Activated CD4-positive, alpha-beta memory T cell treated with anti-CD3 and anti-CD28 coated beads, Interleukin-2, amount 10 ng/mL, durations not matched to agents 7 days and 5 days (primary cell): Measurements from ENCODE around the gene DLK1. TPM values are rescaled to one million over a fixed set of nuclear protein-coding genes. Genes with fewer than 3 reads are reported as not detected.

ENCODE experiments used
- CTCF ChIA-PET: fragments of 350-600 bp; sonication (Branson Sonifier 250); formaldehyde crosslinking; loops from one replicate; lab custom pipeline; 2021; ENCODE audit warnings: antibody characterized with exemption, inconsistent platforms; lab: Charles Lee
- POLR2A ChIA-PET: fragments of 350-600 bp; sonication (Branson Sonifier 250); formaldehyde crosslinking; loops from one replicate; lab custom pipeline; 2021; ENCODE audit warnings: antibody characterized with exemption; lab: Charles Lee
- DNase-seq: peaks from one replicate; pipeline ENCODE4 v3.0.0-alpha.2; 2020
- H3K27ac Mint-ChIP-seq: one replicate; pipeline ENCODE4 v1.8.0; 2021; ENCODE audit warnings: mild to moderate bottlenecking, mixed read lengths
- H3K27me3 Mint-ChIP-seq: one replicate; pipeline ENCODE4 v1.8.0; 2021; ENCODE audit warnings: mixed read lengths
- H3K36me3 Mint-ChIP-seq: one replicate; pipeline ENCODE4 v1.8.0; 2021; ENCODE audit warnings: low read depth, mixed read lengths
- H3K4me1 Mint-ChIP-seq: one replicate; pipeline ENCODE4 v1.8.0; 2021; ENCODE audit warnings: mixed read lengths
- H3K4me3 Mint-ChIP-seq: one replicate; pipeline ENCODE4 v1.8.0; 2021; ENCODE audit warnings: mild to moderate bottlenecking, mixed read lengths
- H3K9me3 Mint-ChIP-seq: one replicate; pipeline ENCODE4 v1.8.0; 2021; ENCODE audit warnings: mixed read lengths
- total RNA-seq, 2 experiments: library from RNA; stranded (reverse); gene quantifications; one replicate each; pipeline ENCODE4 v1.2.3, GENCODE V29; 2021

Gene DLK1
- total RNA-seq, 2 experiments from 2014 or later, result not detected

- no peaks in the 10 kb centered on the region for H3K4me1 Mint-ChIP-seq
- ChIA-PET CTCF (no interaction called here), POLR2A (no interaction called here)
- no peaks in the 10 kb centered on the region for H3K36me3 Mint-ChIP-seq
- H3K9me3 Mint-ChIP-seq, result no peaks in the 10 kb centered on the region
- no peak overlapping the region for H3K4me3 Mint-ChIP-seq
- no peak overlapping the region for H3K27ac Mint-ChIP-seq
- H3K27me3 Mint-ChIP-seq, result no peaks in the 10 kb centered on the region
- DNase-seq, result no peak
These were observed 9.8 kb downstream of the DLK1 start for GRCh38 chr14:100736269-100737180.

GRCh38 chr14:100737526-100737925 is 10.8 kb downstream of the DLK1 start:
- Mint-ChIP-seq H3K9me3 (no peaks in the 10 kb centered on the region), H3K27me3 (no peaks in the 10 kb centered on the region), H3K4me3 (no peak overlapping the region), H3K4me1 (no peaks in the 10 kb centered on the region), H3K27ac (no peak overlapping the region), H3K36me3 (no peaks in the 10 kb centered on the region)
- CTCF ChIA-PET, result no interaction called here
- POLR2A ChIA-PET, result no interaction called here
- DNase-seq, result no peak

- no peak for DNase-seq
- Mint-ChIP-seq H3K27me3 (no peaks in the 10 kb centered on the region), H3K4me3 (no peak overlapping the region)
These were observed 11.6 kb downstream of the DLK1 start for GRCh38 chr14:100738269-100738691.

GRCh38 chr14:100738704-100739131 is 12.0 kb downstream of the DLK1 start:
- ChIA-PET CTCF (no interaction called here), POLR2A (no interaction called here)
- H3K4me1 Mint-ChIP-seq, result no peaks in the 10 kb centered on the region
- no peak for DNase-seq
- H3K27ac Mint-ChIP-seq, result no peak overlapping the region
- no peaks in the 10 kb centered on the region for H3K9me3 Mint-ChIP-seq
- H3K27me3 Mint-ChIP-seq, result no peaks in the 10 kb centered on the region
- no peaks in the 10 kb centered on the region for H3K36me3 Mint-ChIP-seq
- no peak overlapping the region for H3K4me3 Mint-ChIP-seq

More at GRCh38 chr14:100738269-100738691, 11.6 kb downstream of the DLK1 start:
- Mint-ChIP-seq H3K27ac (no peak overlapping the region), H3K4me1 (no peaks in the 10 kb centered on the region), H3K9me3 (no peaks in the 10 kb centered on the region), H3K36me3 (no peaks in the 10 kb centered on the region)
- POLR2A ChIA-PET, result no interaction called here
- CTCF ChIA-PET, result no interaction called here

GRCh38 chr14:100739306-100739705 is 12.6 kb downstream of the DLK1 start:
- Mint-ChIP-seq H3K4me1 (no peaks in the 10 kb centered on the region), H3K9me3 (no peaks in the 10 kb centered on the region), H3K36me3 (no peaks in the 10 kb centered on the region), H3K27ac (no peak overlapping the region), H3K27me3 (no peaks in the 10 kb centered on the region), H3K4me3 (no peak overlapping the region)
- CTCF ChIA-PET, result no interaction called here
- POLR2A ChIA-PET, result no interaction called here
- no peak for DNase-seq

DNA sequence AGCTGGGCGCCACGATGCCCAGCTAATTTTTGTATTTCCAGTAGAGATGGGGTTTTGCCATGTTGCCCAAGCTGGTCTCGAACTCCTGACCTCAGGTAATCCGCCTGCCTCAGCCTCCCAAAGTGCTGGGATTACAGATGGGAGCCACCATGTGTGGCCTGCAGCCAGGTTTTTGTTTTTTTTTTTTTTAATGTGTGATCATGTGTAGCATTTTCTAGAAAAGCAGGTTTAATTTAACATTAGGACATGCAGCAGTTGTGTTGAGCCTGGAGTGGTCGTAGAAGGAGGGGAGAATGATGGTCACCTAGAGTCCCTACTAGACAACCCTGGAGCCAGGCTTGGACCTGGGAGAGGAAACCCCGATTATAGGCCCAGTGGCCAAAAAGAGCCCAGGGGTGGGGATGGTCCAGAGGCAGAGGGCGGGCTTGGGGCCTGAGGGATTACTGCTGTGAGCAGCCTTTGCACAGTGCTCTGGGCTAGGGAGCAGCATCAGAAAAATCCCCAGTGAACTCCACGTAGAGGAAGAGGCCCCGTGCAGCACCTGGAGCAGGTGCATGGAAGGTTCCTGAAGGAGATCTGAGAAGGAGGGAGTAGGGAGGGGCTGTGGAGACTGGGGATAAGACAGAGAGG is 13.6 kb downstream of the DLK1 start:
- Mint-ChIP-seq H3K27me3 (no peaks in the 10 kb centered on the region), H3K27ac (no peak overlapping the region), H3K36me3 (no peaks in the 10 kb centered on the region), H3K9me3 (no peaks in the 10 kb centered on the region), H3K4me3 (no peak overlapping the region), H3K4me1 (no peaks in the 10 kb centered on the region)
- ChIA-PET CTCF (no interaction called here), POLR2A (no interaction called here)
- no peak for DNase-seq

DNA sequence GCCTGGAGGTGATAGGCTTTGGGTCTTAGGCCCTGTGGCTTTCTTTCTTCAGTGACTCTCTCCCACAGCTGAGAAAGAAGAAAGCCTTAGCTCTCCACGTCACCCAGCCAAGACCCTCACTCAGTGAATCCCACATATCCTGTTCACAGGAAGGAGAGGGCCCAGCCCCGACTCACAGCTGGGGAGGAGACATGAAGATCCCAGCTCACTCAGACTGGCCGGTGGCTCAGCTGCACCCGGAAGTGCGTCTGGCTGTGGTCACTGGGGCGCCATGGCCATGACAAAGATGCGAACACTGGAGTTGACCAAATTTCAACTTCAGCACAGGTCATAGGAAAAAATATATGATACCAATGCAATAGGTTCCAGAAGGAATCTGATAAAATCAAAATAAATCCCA is 14.2 kb downstream of the DLK1 start:
- Mint-ChIP-seq H3K36me3 (no peaks in the 10 kb centered on the region), H3K4me3 (no peak overlapping the region), H3K9me3 (no peaks in the 10 kb centered on the region), H3K27ac (no peak overlapping the region), H3K27me3 (no peaks in the 10 kb centered on the region), H3K4me1 (no peaks in the 10 kb centered on the region)
- ChIA-PET POLR2A (no interaction called here), CTCF (no interaction called here)
- DNase-seq, result no peak

- POLR2A ChIA-PET, result no interaction called here
- Mint-ChIP-seq H3K4me1 (no peaks in the 10 kb centered on the region), H3K36me3 (no peaks in the 10 kb centered on the region), H3K27ac (no peak overlapping the region), H3K4me3 (no peak overlapping the region), H3K27me3 (no peaks in the 10 kb centered on the region), H3K9me3 (no peaks in the 10 kb centered on the region)
- CTCF ChIA-PET, result no interaction called here
- DNase-seq, result no peak
These were observed 15.3 kb downstream of the DLK1 start for GRCh38 chr14:100741966-100742365.

GRCh38 chr14:100746326-100746725 is 19.6 kb downstream of the DLK1 start:
- Mint-ChIP-seq H3K4me1 (no peaks in the 10 kb centered on the region), H3K27me3 (peaks cover 2% of the 10 kb centered on the region), H3K9me3 (no peaks in the 10 kb centered on the region), H3K27ac (no peak overlapping the region), H3K36me3 (no peaks in the 10 kb centered on the region), H3K4me3 (no peak overlapping the region)
- ChIA-PET POLR2A (no interaction called here), CTCF (no interaction called here)
- no peak for DNase-seq

DNA sequence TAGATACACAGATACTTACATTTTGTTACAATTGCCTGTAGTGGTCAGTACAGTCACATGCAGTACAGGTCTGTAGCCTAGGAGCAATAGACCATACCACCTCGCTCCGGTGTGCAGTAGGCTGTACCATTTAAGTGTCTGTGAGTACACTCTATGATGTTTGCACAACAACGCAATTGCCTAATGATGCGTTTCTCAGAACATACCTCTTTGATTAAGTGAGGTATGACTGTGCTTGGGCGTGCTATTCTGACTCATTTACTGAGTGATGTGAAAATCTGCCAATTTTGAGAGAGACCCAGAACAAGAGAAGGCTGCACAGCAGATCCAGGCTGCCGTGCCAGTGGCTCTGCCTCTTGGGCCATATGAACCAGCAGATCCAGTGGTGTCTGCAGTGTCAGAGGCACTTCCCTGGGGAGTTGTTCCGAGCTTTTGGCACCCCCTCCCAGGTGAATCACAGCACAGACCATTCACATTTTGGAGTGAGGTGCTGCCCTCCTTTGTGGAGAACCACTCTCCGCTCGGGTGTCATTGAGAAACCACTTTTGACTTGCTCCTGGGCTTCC is 20.4 kb downstream of the DLK1 start:
- POLR2A ChIA-PET, result interaction anchor here (0.6 kb wide), 2 partner anchors 477 to 755 kb away, joined by 3 read pairs; no protein-coding TSS in a partner anchor

GRCh38 chr14:100747736-100748135 is 21.0 kb downstream of the DLK1 start:
- Mint-ChIP-seq H3K27me3 (peaks cover 2% of the 10 kb centered on the region), H3K9me3 (no peaks in the 10 kb centered on the region), H3K36me3 (no peaks in the 10 kb centered on the region), H3K27ac (no peak overlapping the region), H3K4me3 (no peak overlapping the region), H3K4me1 (no peaks in the 10 kb centered on the region)
- ChIA-PET POLR2A (interaction anchor here (0.6 kb wide), 2 partner anchors 476 to 754 kb away, joined by 3 read pairs; no protein-coding TSS in a partner anchor), CTCF (no interaction called here)
- no peak for DNase-seq

More for the DNA sequence above, 20.4 kb downstream of the DLK1 start:
- H3K36me3 Mint-ChIP-seq, result no peaks in the 10 kb centered on the region
- peaks cover 2% of the 10 kb centered on the region for H3K27me3 Mint-ChIP-seq
- H3K27ac Mint-ChIP-seq, result no peak overlapping the region
- CTCF ChIA-PET, result no interaction called here
- H3K4me3 Mint-ChIP-seq, result no peak overlapping the region
- H3K9me3 Mint-ChIP-seq, result no peaks in the 10 kb centered on the region
- no peaks in the 10 kb centered on the region for H3K4me1 Mint-ChIP-seq
- no peak for DNase-seq

- ChIA-PET CTCF (no interaction called here), POLR2A (no interaction called here)
- no peak for DNase-seq
- Mint-ChIP-seq H3K4me1 (no peaks in the 10 kb centered on the region), H3K36me3 (no peaks in the 10 kb centered on the region), H3K4me3 (no peak overlapping the region), H3K27ac (no peak overlapping the region), H3K9me3 (no peaks in the 10 kb centered on the region), H3K27me3 (peaks cover 2% of the 10 kb centered on the region)
These were observed 21.7 kb downstream of the DLK1 start for GRCh38 chr14:100748403-100748802.

GRCh38 chr14:100748944-100749343 is 22.3 kb downstream of the DLK1 start:
- DNase-seq, result no peak
- no peaks in the 10 kb centered on the region for H3K9me3 Mint-ChIP-seq
- no peaks in the 10 kb centered on the region for H3K36me3 Mint-ChIP-seq
- peaks cover 3% of the 10 kb centered on the region for H3K27me3 Mint-ChIP-seq
- POLR2A ChIA-PET, result no interaction called here
- H3K4me1 Mint-ChIP-seq, result no peaks in the 10 kb centered on the region
- H3K27ac Mint-ChIP-seq, result no peak overlapping the region
- H3K4me3 Mint-ChIP-seq, result no peak overlapping the region
- CTCF ChIA-PET, result no interaction called here
